MM.1S (cell line): ENCODE data around the gene RIMBP3B.
"Not testable (repeated sequence)": the region's sequence is repeated elsewhere in the genome, so short reads cannot be mapped to it uniquely, and the experiment has no call there.

ENCODE experiments used
- CTCF ChIP-seq: fragments of 300-600 bp; sonication (generic); IDR thresholded peaks from 2 replicates; pipeline ENCODE4 v1.5.1; 2016; ENCODE audit warnings: antibody characterized with exemption, low read length, mixed read lengths
- EZH2 ChIP-seq: fragments of 300-600 bp; sonication (generic); optimal IDR thresholded peaks from 2 replicates; pipeline ENCODE3; 2017; ENCODE audit warnings: low read depth, mild to moderate bottlenecking, antibody characterized with exemption, low read length, mixed read lengths

GRCh38 chr22:21364362-21364761, 19.2 kb upstream of the RIMBP3B start:
- TF ChIP-seq CTCF, EZH2: not testable (repeated sequence)
